ENCODE data around the gene ECT2L. TPM values are rescaled to one million over a fixed set of nuclear protein-coding genes. Genes with fewer than 3 reads are reported as not detected.

Gene ECT2L
- total and polyA plus RNA-seq, 2 experiments from 2014 or later: 0.03 to 0.15 TPM

DNA sequence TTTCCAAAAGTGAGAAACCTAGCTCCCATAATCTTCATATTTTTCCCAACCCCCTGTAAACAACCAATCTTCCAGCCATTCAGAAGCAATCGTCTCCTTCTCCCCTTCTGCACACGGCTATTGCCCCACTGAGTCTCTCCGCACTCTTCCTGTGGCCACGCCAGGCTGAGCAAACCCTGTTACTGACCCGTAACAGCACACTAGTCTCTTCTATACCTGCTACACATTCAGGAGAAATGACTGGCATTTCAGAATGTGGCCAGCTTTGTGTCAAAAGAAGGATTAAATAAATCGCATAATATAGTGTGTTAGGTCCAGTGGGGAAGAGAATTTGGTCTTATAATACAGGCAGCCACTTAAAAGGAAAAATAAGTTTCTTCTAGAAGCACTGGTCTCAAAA is 41.4 kb downstream of the ECT2L start:
- Histone ChIP-seq H3K36me3 (ENCODE audit: insufficient read depth) (no peaks in the 10 kb centered on the region), H3K27ac (ENCODE audit: low read depth) (no peak overlapping the region), H4K20me1 (replicated peaks; ENCODE audit: insufficient read depth) (no peaks in the 10 kb centered on the region), H3K4me2 (no peak overlapping the region), H3K4me3 (no peak overlapping the region), H2AFZ (peak overlapping the region; percentile 25; the same call in 1 of the 2 replicates), H3K27me3 (ENCODE audit: insufficient read depth) (no peaks in the 10 kb centered on the region), H3K79me2 (replicated peaks; ENCODE audit: insufficient read depth) (no peaks in the 10 kb centered on the region), H3K9me2 (ENCODE audit: insufficient read depth) (no peaks in the 10 kb centered on the region), H3K4me1 (ENCODE audit: insufficient read depth) (no peaks in the 10 kb centered on the region), H3F3A (replicated peaks; ENCODE audit: low read depth) (no peaks in the 10 kb centered on the region)
- ATAC-seq (no peak), DNase-seq (ENCODE audit: low spot score) (no peak)
- H3K27ac Mint-ChIP-seq: no peak overlapping the region
- TF ChIP-seq, protein P1, sequence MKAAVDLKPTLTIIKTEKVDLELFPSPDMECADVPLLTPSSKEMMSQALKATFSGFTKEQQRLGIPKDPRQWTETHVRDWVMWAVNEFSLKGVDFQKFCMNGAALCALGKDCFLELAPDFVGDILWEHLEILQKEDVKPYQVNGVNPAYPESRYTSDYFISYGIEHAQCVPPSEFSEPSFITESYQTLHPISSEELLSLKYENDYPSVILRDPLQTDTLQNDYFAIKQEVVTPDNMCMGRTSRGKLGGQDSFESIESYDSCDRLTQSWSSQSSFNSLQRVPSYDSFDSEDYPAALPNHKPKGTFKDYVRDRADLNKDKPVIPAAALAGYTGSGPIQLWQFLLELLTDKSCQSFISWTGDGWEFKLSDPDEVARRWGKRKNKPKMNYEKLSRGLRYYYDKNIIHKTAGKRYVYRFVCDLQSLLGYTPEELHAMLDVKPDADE (IDR thresholded peaks at IDR 0.05): no peak
- TF ChIP-seq POLR2AphosphoS5 (IDR thresholded peaks at IDR 0.05; ENCODE audit: low read depth): no peak
- TF ChIP-seq ZNF114 (CRISPR knock-in tag; IDR thresholded peaks at IDR 0.05): no peak
- TF ChIP-seq NANOG (IDR thresholded peaks at IDR 0.05; ENCODE audit: borderline replicate concordance): no peak
- TF ChIP-seq, protein P2, sequence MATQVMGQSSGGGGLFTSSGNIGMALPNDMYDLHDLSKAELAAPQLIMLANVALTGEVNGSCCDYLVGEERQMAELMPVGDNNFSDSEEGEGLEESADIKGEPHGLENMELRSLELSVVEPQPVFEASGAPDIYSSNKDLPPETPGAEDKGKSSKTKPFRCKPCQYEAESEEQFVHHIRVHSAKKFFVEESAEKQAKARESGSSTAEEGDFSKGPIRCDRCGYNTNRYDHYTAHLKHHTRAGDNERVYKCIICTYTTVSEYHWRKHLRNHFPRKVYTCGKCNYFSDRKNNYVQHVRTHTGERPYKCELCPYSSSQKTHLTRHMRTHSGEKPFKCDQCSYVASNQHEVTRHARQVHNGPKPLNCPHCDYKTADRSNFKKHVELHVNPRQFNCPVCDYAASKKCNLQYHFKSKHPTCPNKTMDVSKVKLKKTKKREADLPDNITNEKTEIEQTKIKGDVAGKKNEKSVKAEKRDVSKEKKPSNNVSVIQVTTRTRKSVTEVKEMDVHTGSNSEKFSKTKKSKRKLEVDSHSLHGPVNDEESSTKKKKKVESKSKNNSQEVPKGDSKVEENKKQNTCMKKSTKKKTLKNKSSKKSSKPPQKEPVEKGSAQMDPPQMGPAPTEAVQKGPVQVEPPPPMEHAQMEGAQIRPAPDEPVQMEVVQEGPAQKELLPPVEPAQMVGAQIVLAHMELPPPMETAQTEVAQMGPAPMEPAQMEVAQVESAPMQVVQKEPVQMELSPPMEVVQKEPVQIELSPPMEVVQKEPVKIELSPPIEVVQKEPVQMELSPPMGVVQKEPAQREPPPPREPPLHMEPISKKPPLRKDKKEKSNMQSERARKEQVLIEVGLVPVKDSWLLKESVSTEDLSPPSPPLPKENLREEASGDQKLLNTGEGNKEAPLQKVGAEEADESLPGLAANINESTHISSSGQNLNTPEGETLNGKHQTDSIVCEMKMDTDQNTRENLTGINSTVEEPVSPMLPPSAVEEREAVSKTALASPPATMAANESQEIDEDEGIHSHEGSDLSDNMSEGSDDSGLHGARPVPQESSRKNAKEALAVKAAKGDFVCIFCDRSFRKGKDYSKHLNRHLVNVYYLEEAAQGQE (IDR thresholded peaks at IDR 0.05; ENCODE audit: unreplicated experiment): no peak
- TF ChIP-seq, protein P3, sequence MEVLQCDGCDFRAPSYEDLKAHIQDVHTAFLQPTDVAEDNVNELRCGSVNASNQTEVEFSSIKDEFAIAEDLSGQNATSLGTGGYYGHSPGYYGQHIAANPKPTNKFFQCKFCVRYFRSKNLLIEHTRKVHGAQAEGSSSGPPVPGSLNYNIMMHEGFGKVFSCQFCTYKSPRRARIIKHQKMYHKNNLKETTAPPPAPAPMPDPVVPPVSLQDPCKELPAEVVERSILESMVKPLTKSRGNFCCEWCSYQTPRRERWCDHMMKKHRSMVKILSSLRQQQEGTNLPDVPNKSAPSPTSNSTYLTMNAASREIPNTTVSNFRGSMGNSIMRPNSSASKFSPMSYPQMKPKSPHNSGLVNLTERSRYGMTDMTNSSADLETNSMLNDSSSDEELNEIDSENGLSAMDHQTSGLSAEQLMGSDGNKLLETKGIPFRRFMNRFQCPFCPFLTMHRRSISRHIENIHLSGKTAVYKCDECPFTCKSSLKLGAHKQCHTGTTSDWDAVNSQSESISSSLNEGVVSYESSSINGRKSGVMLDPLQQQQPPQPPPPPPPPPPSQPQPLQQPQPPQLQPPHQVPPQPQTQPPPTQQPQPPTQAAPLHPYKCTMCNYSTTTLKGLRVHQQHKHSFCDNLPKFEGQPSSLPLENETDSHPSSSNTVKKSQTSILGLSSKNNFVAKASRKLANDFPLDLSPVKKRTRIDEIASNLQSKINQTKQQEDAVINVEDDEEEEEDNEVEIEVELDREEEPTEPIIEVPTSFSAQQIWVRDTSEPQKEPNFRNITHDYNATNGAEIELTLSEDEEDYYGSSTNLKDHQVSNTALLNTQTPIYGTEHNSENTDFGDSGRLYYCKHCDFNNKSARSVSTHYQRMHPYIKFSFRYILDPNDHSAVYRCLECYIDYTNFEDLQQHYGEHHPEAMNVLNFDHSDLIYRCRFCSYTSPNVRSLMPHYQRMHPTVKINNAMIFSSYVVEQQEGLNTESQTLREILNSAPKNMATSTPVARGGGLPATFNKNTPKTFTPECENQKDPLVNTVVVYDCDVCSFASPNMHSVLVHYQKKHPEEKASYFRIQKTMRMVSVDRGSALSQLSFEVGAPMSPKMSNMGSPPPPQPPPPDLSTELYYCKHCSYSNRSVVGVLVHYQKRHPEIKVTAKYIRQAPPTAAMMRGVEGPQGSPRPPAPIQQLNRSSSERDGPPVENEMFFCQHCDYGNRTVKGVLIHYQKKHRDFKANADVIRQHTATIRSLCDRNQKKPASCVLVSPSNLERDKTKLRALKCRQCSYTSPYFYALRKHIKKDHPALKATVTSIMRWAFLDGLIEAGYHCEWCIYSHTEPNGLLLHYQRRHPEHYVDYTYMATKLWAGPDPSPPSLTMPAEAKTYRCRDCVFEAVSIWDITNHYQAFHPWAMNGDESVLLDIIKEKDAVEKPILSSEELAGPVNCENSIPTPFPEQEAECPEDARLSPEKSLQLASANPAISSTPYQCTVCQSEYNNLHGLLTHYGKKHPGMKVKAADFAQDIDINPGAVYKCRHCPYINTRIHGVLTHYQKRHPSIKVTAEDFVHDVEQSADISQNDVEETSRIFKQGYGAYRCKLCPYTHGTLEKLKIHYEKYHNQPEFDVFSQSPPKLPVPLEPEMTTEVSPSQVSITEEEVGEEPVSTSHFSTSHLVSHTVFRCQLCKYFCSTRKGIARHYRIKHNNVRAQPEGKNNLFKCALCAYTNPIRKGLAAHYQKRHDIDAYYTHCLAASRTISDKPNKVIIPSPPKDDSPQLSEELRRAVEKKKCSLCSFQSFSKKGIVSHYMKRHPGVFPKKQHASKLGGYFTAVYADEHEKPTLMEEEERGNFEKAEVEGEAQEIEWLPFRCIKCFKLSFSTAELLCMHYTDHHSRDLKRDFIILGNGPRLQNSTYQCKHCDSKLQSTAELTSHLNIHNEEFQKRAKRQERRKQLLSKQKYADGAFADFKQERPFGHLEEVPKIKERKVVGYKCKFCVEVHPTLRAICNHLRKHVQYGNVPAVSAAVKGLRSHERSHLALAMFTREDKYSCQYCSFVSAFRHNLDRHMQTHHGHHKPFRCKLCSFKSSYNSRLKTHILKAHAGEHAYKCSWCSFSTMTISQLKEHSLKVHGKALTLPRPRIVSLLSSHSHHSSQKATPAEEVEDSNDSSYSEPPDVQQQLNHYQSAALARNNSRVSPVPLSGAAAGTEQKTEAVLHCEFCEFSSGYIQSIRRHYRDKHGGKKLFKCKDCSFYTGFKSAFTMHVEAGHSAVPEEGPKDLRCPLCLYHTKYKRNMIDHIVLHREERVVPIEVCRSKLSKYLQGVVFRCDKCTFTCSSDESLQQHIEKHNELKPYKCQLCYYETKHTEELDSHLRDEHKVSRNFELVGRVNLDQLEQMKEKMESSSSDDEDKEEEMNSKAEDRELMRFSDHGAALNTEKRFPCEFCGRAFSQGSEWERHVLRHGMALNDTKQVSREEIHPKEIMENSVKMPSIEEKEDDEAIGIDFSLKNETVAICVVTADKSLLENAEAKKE (CRISPR knock-in tag; IDR thresholded peaks at IDR 0.05): no peak
- TF ChIP-seq STAT1 (IDR thresholded peaks at IDR 0.05; ENCODE audit: unreplicated experiment): no peak
- TF ChIP-seq, protein P4, sequence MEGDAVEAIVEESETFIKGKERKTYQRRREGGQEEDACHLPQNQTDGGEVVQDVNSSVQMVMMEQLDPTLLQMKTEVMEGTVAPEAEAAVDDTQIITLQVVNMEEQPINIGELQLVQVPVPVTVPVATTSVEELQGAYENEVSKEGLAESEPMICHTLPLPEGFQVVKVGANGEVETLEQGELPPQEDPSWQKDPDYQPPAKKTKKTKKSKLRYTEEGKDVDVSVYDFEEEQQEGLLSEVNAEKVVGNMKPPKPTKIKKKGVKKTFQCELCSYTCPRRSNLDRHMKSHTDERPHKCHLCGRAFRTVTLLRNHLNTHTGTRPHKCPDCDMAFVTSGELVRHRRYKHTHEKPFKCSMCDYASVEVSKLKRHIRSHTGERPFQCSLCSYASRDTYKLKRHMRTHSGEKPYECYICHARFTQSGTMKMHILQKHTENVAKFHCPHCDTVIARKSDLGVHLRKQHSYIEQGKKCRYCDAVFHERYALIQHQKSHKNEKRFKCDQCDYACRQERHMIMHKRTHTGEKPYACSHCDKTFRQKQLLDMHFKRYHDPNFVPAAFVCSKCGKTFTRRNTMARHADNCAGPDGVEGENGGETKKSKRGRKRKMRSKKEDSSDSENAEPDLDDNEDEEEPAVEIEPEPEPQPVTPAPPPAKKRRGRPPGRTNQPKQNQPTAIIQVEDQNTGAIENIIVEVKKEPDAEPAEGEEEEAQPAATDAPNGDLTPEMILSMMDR (conservative IDR thresholded peaks at IDR 0.05; ENCODE audit: low read depth in 2 of 2): no peak
- no peak for TF ChIP-seq EZH2phosphoT487 (IDR thresholded peaks at IDR 0.05; ENCODE audit: unreplicated experiment)
- TF ChIP-seq ZNF331 (CRISPR knock-in tag; IDR thresholded peaks at IDR 0.05; ENCODE audit: low read depth): no peak
- TF ChIP-seq EZH2 (IDR thresholded peaks at IDR 0.05; ENCODE audit: low read depth, unreplicated experiment): no peak
- no peak for TF ChIP-seq JUNB (IDR thresholded peaks at IDR 0.05; ENCODE audit: unreplicated experiment)
- no peak for TF ChIP-seq CREB1 (CRISPR knock-in tag; IDR thresholded peaks at IDR 0.05; ENCODE audit: low read depth)
- peaks cover 2% of the 10 kb centered on the region; the same call in 1 of the 3 replicates for H3K9me3 Mint-ChIP-seq
- no peak overlapping the region for H3K4me3 Mint-ChIP-seq
- no peaks in the 10 kb centered on the region for H3K36me3 Mint-ChIP-seq (ENCODE audit: low read depth)
- no peaks in the 10 kb centered on the region for H3K4me1 Mint-ChIP-seq
- peaks cover 2% of the 10 kb centered on the region for H3K27me3 Mint-ChIP-seq (ENCODE audit: insufficient read depth, low read depth, poor library complexity)
